HCT116 (cell line): ENCODE measurements around the gene SEMA4A. TPM values are rescaled to one million over a fixed set of nuclear protein-coding genes. Genes with fewer than 3 reads are reported as not detected.
"Not testable (repeated sequence)": the region's sequence is repeated elsewhere in the genome, so short reads cannot be mapped to it uniquely, and the experiment has no call there.

Experiments used
- ATAC-seq: fragments of 200-7000 bp; cut with Tn5 transposase; 2 replicates; pipeline ENCODE4 v1.9.1; 2020; ENCODE audit warnings: mild to moderate bottlenecking, moderate library complexity
- BruUV-seq: library from RNA; stranded (reverse); fragments of 400-500 nt; replicated peaks from 2 replicates; lab custom pipeline; 2021; lab: Mats Ljungman, UMichigan
- CTCF ChIA-PET: fragments of 300-600 bp; sonication (Branson Sonifier 250); formaldehyde crosslinking; loops from one replicate; lab custom pipeline; 2021; ENCODE audit warnings: antibody characterized with exemption; lab: Charles Lee
- POLR2A ChIA-PET: fragments of 300-600, 350-600 bp; sonication (Branson Sonifier 250); formaldehyde crosslinking; loops from one replicate; lab custom pipeline; 2021; ENCODE audit warnings: antibody characterized with exemption; lab: Charles Lee
- RAD21 ChIA-PET, 2 experiments: fragments of 300-600 bp; sonication (Branson Sonifier 250); formaldehyde crosslinking; loops; one replicate each; lab custom pipeline; 2023; ENCODE audit warnings: low total read pairs in 2 of 2; ENCODE audit not compliant: uncharacterized antibody in 2 of 2, unreplicated experiment in 2 of 2, low non-redundant PET in 1 of 2; lab: Charles Lee
- DNase-seq: peaks from one replicate; pipeline ENCODE4 v3.0.0-alpha.2; 2010; ENCODE audit warnings: low read depth, low spot score
- H2AFZ ChIP-seq: fragments of 200-600 bp; shearing (Covaris generic), sonication (generic); 2 replicates; pipeline ENCODE4 v1.6.1; 2017; ENCODE audit warnings: low read depth, mixed run types, mixed read lengths, antibody characterized with exemption, low read length; ENCODE audit not compliant: poor library complexity, severe bottlenecking
- H3K27ac ChIP-seq: 2 replicates; pipeline ENCODE4 v1.5.1; 2012; ENCODE audit warnings: low read depth, low read length
- H3K27me3 ChIP-seq: fragments of 200-600 bp; sonication (generic); 2 replicates; pipeline ENCODE4 v1.6.1; 2016; ENCODE audit warnings: mixed run types, low read length, mixed read lengths; ENCODE audit not compliant: insufficient read depth
- H3K36me3 ChIP-seq, 2 experiments: fragments of 200-500 bp in 1 of 2; fragments of 200-600 bp in 1 of 2; sonication (Bioruptor generic) in 1 of 2; sonication (generic) in 1 of 2; 2 replicates each; pipeline versions ENCODE4 v1.5.1 to v1.6.1; 2014 to 2016; ENCODE audit warnings: low read length in 2 of 2, inconsistent platforms in 1 of 2, mixed read lengths in 1 of 2, mixed run types in 1 of 2; ENCODE audit not compliant: insufficient read depth in 2 of 2, control insufficient read depth in 1 of 2
- H3K4me1 ChIP-seq, 2 experiments: fragments of 200-600 bp in 1 of 2; sonication (generic) in 1 of 2; 2 replicates each; pipeline versions ENCODE4 v1.5.1 to v1.6.1; 2012 to 2017; ENCODE audit warnings: low read length in 2 of 2, inconsistent platforms in 1 of 2, mild to moderate bottlenecking in 1 of 2, mixed read lengths in 1 of 2, mixed run types in 1 of 2, moderate library complexity in 1 of 2; ENCODE audit not compliant: insufficient read depth in 2 of 2, control insufficient read depth in 1 of 2
- H3K4me2 ChIP-seq: fragments of 200-600 bp; sonication (generic); 2 replicates; pipeline ENCODE4 v1.6.1; 2017; ENCODE audit warnings: mixed run types, low read length, mixed read lengths
- H3K4me3 ChIP-seq, 2 experiments: fragments of 200-600 bp in 1 of 2; sonication (generic) in 1 of 2; replicated peaks in 1 of 2; 2 replicates each; pipeline ENCODE4 v1.5.1; 2011 to 2016; ENCODE audit warnings: low read length in 2 of 2, control low read depth in 1 of 2, low read depth in 1 of 2, mild to moderate bottlenecking in 1 of 2, mixed read lengths in 1 of 2, mixed run types in 1 of 2
- H3K79me2 ChIP-seq: fragments of 200-600 bp; sonication (generic); 2 replicates; pipeline ENCODE4 v1.6.1; 2017; ENCODE audit warnings: mild to moderate bottlenecking, mixed run types, low read length, moderate library complexity, mixed read lengths; ENCODE audit not compliant: insufficient read depth
- H3K9ac ChIP-seq: fragments of 200-600 bp; sonication (generic); 2 replicates; pipeline ENCODE4 v1.6.1; 2016; ENCODE audit warnings: low read length, mixed read lengths
- H3K9me2 ChIP-seq: fragments of 200-600 bp; sonication (generic), shearing (Covaris generic); 2 replicates; pipeline ENCODE4 v1.6.1; 2017; ENCODE audit warnings: mixed run types, mild to moderate bottlenecking, moderate library complexity; ENCODE audit not compliant: insufficient read depth
- H3K9me3 ChIP-seq, 2 experiments: fragments of 200-500 bp in 1 of 2; fragments of 200-600 bp in 1 of 2; sonication (Bioruptor generic) in 1 of 2; sonication (generic) in 1 of 2; 2 replicates each; pipeline ENCODE4 v1.6.1; 2014 to 2017; ENCODE audit warnings: low read length in 2 of 2, mixed read lengths in 2 of 2, inconsistent platforms in 1 of 2, low read depth in 1 of 2, mild to moderate bottlenecking in 1 of 2, mixed run types in 1 of 2, moderate library complexity in 1 of 2; ENCODE audit not compliant: control insufficient read depth in 1 of 2, insufficient read depth in 1 of 2
- H4K20me1 ChIP-seq: fragments of 200-600 bp; sonication (generic), shearing (Covaris generic); 2 replicates; pipeline ENCODE4 v1.6.1; 2017; ENCODE audit warnings: mixed run types, mild to moderate bottlenecking, moderate library complexity; ENCODE audit not compliant: insufficient read depth
- CBX3 ChIP-seq: IDR thresholded peaks from 2 replicates; pipeline ENCODE4 v1.6.1; 2012; ENCODE audit warnings: low read depth
- EGR1 ChIP-seq: IDR thresholded peaks from 2 replicates; pipeline ENCODE4 v1.6.1; 2012; ENCODE audit warnings: low read depth
- ELF1 ChIP-seq: IDR thresholded peaks from 2 replicates; pipeline ENCODE4 v1.6.1; 2012; ENCODE audit warnings: low read depth, borderline replicate concordance
- EZH2 ChIP-seq: fragments of 200-600 bp; sonication (generic); IDR thresholded peaks from 2 replicates; pipeline ENCODE4 v1.6.1; 2017; ENCODE audit warnings: antibody characterized with exemption, mixed run types
- EZH2phosphoT487 ChIP-seq: fragments of 200-600 bp; IDR thresholded peaks from 2 replicates; pipeline ENCODE4 v1.6.1; 2018; ENCODE audit warnings: antibody characterized with exemption, borderline replicate concordance
- FOSL1 ChIP-seq: IDR thresholded peaks from 2 replicates; pipeline ENCODE4 v1.6.1; 2012; ENCODE audit warnings: low read depth
- RAD21 ChIP-seq: IDR thresholded peaks from 2 replicates; pipeline ENCODE4 v1.6.1; 2012; ENCODE audit warnings: low read depth, mild to moderate bottlenecking
- SIN3A ChIP-seq: IDR thresholded peaks from 2 replicates; pipeline ENCODE4 v1.6.1; 2012; ENCODE audit warnings: low read depth
- SRF ChIP-seq: IDR thresholded peaks from 2 replicates; pipeline ENCODE4 v1.6.1; 2012; ENCODE audit warnings: low read depth
- TCF7L2 ChIP-seq: IDR thresholded peaks from 2 replicates; pipeline ENCODE4 v1.7.0; 2011; ENCODE audit warnings: borderline replicate concordance, inconsistent platforms; ENCODE audit not compliant: insufficient read depth, insufficient read length; ENCODE audit errors: extremely low read depth
- intact Hi-C: fragments of 100-400 bp; cut with micrococcal nuclease; formaldehyde crosslinking; loops from 2 replicates; pipeline ENCODE4 v1.10.0; 2022
- total RNA-seq: library from RNA; stranded (reverse); gene quantifications from one replicate; pipeline ENCODE4 v1.2.1, GENCODE V29; 2021; ENCODE audit not compliant: unreplicated experiment
- TF ChIP-seq, protein P1 (sequence below): IDR thresholded peaks from 2 replicates; pipeline ENCODE4 v1.6.1; 2012
- TF ChIP-seq, protein P2 (sequence below), 3 experiments: fragments of 200-600 bp in 1 of 3; sonication (generic) in 1 of 3; IDR thresholded peaks in 2 of 3; conservative IDR thresholded peaks in 1 of 3; 2 replicates each; pipeline ENCODE4 v1.5.1; 2012 to 2017; ENCODE audit warnings: low read depth in 2 of 3, low read length in 2 of 3, antibody characterized with exemption in 1 of 3, borderline replicate concordance in 1 of 3, control low read depth in 1 of 3, mild to moderate bottlenecking in 1 of 3, mixed read lengths in 1 of 3, mixed run types in 1 of 3, moderate library complexity in 1 of 3; ENCODE audit not compliant: insufficient read depth in 1 of 3

Gene SEMA4A
- total RNA-seq, 1 experiment from 2014 or later = 0.39 TPM

DNA sequence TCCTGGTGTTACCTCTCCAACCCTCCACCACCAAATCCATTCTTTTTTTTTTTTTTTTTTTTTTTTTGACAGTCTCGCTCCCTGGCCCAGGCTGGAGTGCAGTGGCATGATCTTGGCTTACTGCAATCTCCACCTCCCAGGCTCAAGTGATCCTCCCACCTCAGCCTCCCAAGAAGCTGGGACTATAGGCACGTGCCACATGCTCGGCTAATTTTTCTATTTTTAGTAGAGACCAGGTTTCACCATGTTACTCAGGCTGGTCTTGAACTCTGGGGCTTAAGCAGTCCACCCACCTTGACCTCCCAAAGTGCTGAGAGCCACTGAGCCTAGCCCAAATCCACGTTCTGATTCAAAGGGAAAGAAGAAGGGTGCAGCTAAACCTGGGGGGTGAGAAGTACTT is 32.4 kb upstream of the SEMA4A start:
- H3K27ac ChIP-seq = peak overlapping the region; percentile 95
- H3K4me3 ChIP-seq = peak overlapping the region; percentile 16 to 52; a peak in 3 of 4 replicates
- intact Hi-C loops = not testable (repeated sequence)

DNA sequence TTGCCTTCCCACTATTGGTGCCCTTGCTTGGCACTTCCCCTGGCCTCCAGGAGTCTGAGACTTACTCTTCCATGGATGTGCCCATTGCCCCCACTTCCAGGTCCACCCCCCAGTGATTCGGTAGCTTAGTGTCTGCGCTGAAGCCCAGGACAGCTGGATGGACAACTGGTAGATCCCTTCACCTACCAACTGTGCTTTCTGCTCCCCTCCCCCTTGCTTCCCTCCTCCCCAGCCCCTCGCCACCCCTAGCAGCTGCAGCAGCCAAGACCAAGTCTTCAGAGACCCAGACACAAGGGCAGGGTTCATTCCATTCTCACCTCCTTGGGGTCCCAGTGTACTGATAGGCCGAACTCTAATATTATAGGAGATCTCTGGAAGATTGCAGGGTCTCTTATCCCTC is 31.9 kb upstream of the SEMA4A start:
- peak overlapping the region; percentile 75 for H3K9ac ChIP-seq

More for the DNA sequence above, 32.4 kb upstream of the SEMA4A start:
- peak overlapping the region; percentile 75 for H3K9ac ChIP-seq
- ATAC-seq, H2AFZ ChIP-seq, H4K20me1 ChIP-seq, BruUV-seq, DNase-seq, H3K9me3 ChIP-seq, H3K9me2 ChIP-seq, H3K27me3 ChIP-seq, RAD21 ChIA-PET: not testable (repeated sequence)
- peaks cover 0 to 11% of the 10 kb centered on the region in 2 experiments; a peak in 1 of 4 replicates for H3K36me3 ChIP-seq
- peak overlapping the region; percentile 90 for H3K4me2 ChIP-seq
- POLR2A ChIA-PET = interaction anchor here (0.8 to 1.8 kb wide), 3 partner anchors 13 to 18 kb away, joined by 3 to 7 read pairs (median 3); no protein-coding TSS in a partner anchor
- CTCF ChIA-PET = interaction anchor here (1.8 kb wide), 1 partner anchor 16 kb away, joined by 4 read pairs; no protein-coding TSS in a partner anchor
- H3K4me1 ChIP-seq = peaks cover 79 to 100% of the 10 kb centered on the region in 2 experiments
- peaks cover 99% of the 10 kb centered on the region for H3K79me2 ChIP-seq

More for the DNA sequence above, 31.9 kb upstream of the SEMA4A start:
- Histone ChIP-seq H3K27me3 (no peaks in the 10 kb centered on the region), H3K79me2 (peaks cover 99% of the 10 kb centered on the region), H3K4me3 (peak overlapping the region; percentile 19 to 52), H3K36me3 (peaks cover 0 to 11% of the 10 kb centered on the region in 2 experiments; a peak in 1 of 4 replicates), H3K4me1 (peaks cover 78 to 100% of the 10 kb centered on the region in 2 experiments), H4K20me1 (peaks cover 4% of the 10 kb centered on the region; the same call in 1 of the 2 replicates), H3K9me2 (no peaks in the 10 kb centered on the region), H2AFZ (no peak overlapping the region), H3K9me3 (no peaks in the 10 kb centered on the region), H3K27ac (peak overlapping the region; percentile 95), H3K4me2 (peak overlapping the region; percentile 90)
- ChIA-PET POLR2A (interaction anchor here (0.9 to 1.8 kb wide), 2 partner anchors 14 to 19 kb away, joined by 3 to 7 read pairs; no protein-coding TSS in a partner anchor), CTCF (interaction anchor here (1.8 to 2.9 kb wide), 2 partner anchors 16 to 25 kb away, joined by 4 to 19 read pairs; no protein-coding TSS in a partner anchor), RAD21 (no interaction called here)
- BruUV-seq = no TSS peak
- no peak for DNase-seq
- intact Hi-C loops = no loop called here
- no peak for ATAC-seq
- no peak for TF ChIP-seq ELF1
- TF ChIP-seq RAD21 = no peak
- TF ChIP-seq, protein P1, sequence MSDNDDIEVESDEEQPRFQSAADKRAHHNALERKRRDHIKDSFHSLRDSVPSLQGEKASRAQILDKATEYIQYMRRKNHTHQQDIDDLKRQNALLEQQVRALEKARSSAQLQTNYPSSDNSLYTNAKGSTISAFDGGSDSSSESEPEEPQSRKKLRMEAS = no peak
- no peak for TF ChIP-seq TCF7L2
- no peak for TF ChIP-seq SRF
- no peak for TF ChIP-seq EZH2
- no peak for TF ChIP-seq EZH2phosphoT487
- no peak for TF ChIP-seq FOSL1
- TF ChIP-seq SIN3A = no peak
- TF ChIP-seq, protein P2, sequence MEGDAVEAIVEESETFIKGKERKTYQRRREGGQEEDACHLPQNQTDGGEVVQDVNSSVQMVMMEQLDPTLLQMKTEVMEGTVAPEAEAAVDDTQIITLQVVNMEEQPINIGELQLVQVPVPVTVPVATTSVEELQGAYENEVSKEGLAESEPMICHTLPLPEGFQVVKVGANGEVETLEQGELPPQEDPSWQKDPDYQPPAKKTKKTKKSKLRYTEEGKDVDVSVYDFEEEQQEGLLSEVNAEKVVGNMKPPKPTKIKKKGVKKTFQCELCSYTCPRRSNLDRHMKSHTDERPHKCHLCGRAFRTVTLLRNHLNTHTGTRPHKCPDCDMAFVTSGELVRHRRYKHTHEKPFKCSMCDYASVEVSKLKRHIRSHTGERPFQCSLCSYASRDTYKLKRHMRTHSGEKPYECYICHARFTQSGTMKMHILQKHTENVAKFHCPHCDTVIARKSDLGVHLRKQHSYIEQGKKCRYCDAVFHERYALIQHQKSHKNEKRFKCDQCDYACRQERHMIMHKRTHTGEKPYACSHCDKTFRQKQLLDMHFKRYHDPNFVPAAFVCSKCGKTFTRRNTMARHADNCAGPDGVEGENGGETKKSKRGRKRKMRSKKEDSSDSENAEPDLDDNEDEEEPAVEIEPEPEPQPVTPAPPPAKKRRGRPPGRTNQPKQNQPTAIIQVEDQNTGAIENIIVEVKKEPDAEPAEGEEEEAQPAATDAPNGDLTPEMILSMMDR (IDR thresholded peaks at IDR 0.05 in 2 of 3, conservative IDR thresholded peaks at IDR 0.05 in 1 of 3; ENCODE audit: borderline replicate concordance in 1 of 3, insufficient read depth in 1 of 3, low read depth in 2 of 3, low read length in 2 of 3) = no peak
- no peak for TF ChIP-seq EGR1
- no peak for TF ChIP-seq CBX3
